Stimulated activated CD8-positive, alpha-beta memory T cell treated with anti-CD3 and anti-CD28 coated beads, Interleukin-12 subunit alpha, Interleukin-12 subunit beta, amount 100 ng/mL, for 4 hours (primary cell): ENCODE results near the gene CLCF1.
"Not testable (repeated sequence)": the region's sequence is repeated elsewhere in the genome, so short reads cannot be mapped to it uniquely, and the experiment has no call there.

Source experiments
- DNase-seq: peaks from one replicate; pipeline ENCODE4 v3.0.0-alpha.2; 2020; ENCODE audit warnings: low read depth

Gene CLCF1

GRCh38 chr11:67322049-67322448 is 51.3 kb downstream of the CLCF1 start:
- no peak for DNase-seq

GRCh38 chr11:67321313-67321871 is 52.0 kb downstream of the CLCF1 start:
- DNase-seq = no peak

GRCh38 chr11:67320691-67321090 is 52.7 kb downstream of the CLCF1 start:
- DNase-seq = no peak

GRCh38 chr11:67320011-67320410 is 53.4 kb downstream of the CLCF1 start:
- DNase-seq = no peak

GRCh38 chr11:67318876-67319275 is 54.5 kb downstream of the CLCF1 start:
- not testable (repeated sequence) for DNase-seq

- peak; percentile 29 for DNase-seq
Measured at GRCh38 chr11:67317888-67318555, 55.4 kb downstream of the CLCF1 start.

GRCh38 chr11:67317205-67317887 is 56.1 kb downstream of the CLCF1 start:
- DNase-seq = peak; percentile 97

GRCh38 chr11:67316882-67317204 is 56.6 kb downstream of the CLCF1 start:
- no peak for DNase-seq

GRCh38 chr11:67315325-67315909 is 58.0 kb downstream of the CLCF1 start:
- DNase-seq = no peak

GRCh38 chr11:67314218-67314617 is 59.2 kb downstream of the CLCF1 start:
- no peak for DNase-seq
